HG03175 (cell line): ENCODE results near the gene ITPR1.

Source experiments
- ATAC-seq: cut with Tn5 transposase; IDR thresholded peaks from one replicate; pipeline ENCODE4 v1.9.1; 2021; ENCODE audit warnings: mild to moderate bottlenecking, moderate library complexity; ENCODE audit not compliant: unreplicated experiment

ITPR1 gene

GRCh38 chr3:4711680-4711992, 218.5 kb downstream of the ITPR1 start:
- peak; percentile 19 for ATAC-seq

- no peak for ATAC-seq
Measured at GRCh38 chr3:4712109-4712508, 219.0 kb downstream of the ITPR1 start.

GRCh38 chr3:4714045-4714444, 220.9 kb downstream of the ITPR1 start:
- no peak for ATAC-seq

GRCh38 chr3:4716266-4716665, 223.1 kb downstream of the ITPR1 start:
- no peak for ATAC-seq

- ATAC-seq: no peak
Measured at GRCh38 chr3:4716706-4717362, 223.7 kb downstream of the ITPR1 start.

- no peak for ATAC-seq
Measured at GRCh38 chr3:4717363-4717740, 224.2 kb downstream of the ITPR1 start.

GRCh38 chr3:4718179-4718736, 225.1 kb downstream of the ITPR1 start:
- ATAC-seq: no peak

- no peak for ATAC-seq
Measured at GRCh38 chr3:4719046-4719501, 225.9 kb downstream of the ITPR1 start.

GRCh38 chr3:4720316-4721075, 227.3 kb downstream of the ITPR1 start:
- ATAC-seq: no peak

- no peak for ATAC-seq
Measured at GRCh38 chr3:4721511-4721911, 228.4 kb downstream of the ITPR1 start.

- ATAC-seq: peak; percentile 54
Measured at GRCh38 chr3:4722103-4722502, 229.0 kb downstream of the ITPR1 start.

- ATAC-seq: no peak
Measured at GRCh38 chr3:4724051-4724629, 231.0 kb downstream of the ITPR1 start.

GRCh38 chr3:4726549-4726948, 233.4 kb downstream of the ITPR1 start:
- ATAC-seq: no peak

GRCh38 chr3:4729061-4729973, 236.2 kb downstream of the ITPR1 start:
- no peak for ATAC-seq

- no peak for ATAC-seq
Measured at GRCh38 chr3:4730719-4731118, 237.6 kb downstream of the ITPR1 start.

GRCh38 chr3:4731543-4732111, 238.5 kb downstream of the ITPR1 start:
- ATAC-seq: no peak

GRCh38 chr3:4732925-4733324, 239.8 kb downstream of the ITPR1 start:
- no peak for ATAC-seq

- ATAC-seq: no peak
Measured at GRCh38 chr3:4734454-4734853, 241.3 kb downstream of the ITPR1 start.

- no peak for ATAC-seq
Measured at GRCh38 chr3:4735243-4735642, 242.1 kb downstream of the ITPR1 start.

GRCh38 chr3:4736284-4736861, 243.2 kb downstream of the ITPR1 start:
- ATAC-seq: no peak
